NCI-H748 (cell line): ENCODE data around the gene GTF2IRD2.
"Not testable (repeated sequence)": the region's sequence is repeated elsewhere in the genome, so short reads cannot be mapped to it uniquely, and the experiment has no call there.

Experiments
- DNase-seq: peaks from one replicate; lab custom pipeline; 2025; ENCODE audit not compliant: unreplicated experiment; lab: John Stamatoyannopoulos, UW

Gene GTF2IRD2

DNA sequence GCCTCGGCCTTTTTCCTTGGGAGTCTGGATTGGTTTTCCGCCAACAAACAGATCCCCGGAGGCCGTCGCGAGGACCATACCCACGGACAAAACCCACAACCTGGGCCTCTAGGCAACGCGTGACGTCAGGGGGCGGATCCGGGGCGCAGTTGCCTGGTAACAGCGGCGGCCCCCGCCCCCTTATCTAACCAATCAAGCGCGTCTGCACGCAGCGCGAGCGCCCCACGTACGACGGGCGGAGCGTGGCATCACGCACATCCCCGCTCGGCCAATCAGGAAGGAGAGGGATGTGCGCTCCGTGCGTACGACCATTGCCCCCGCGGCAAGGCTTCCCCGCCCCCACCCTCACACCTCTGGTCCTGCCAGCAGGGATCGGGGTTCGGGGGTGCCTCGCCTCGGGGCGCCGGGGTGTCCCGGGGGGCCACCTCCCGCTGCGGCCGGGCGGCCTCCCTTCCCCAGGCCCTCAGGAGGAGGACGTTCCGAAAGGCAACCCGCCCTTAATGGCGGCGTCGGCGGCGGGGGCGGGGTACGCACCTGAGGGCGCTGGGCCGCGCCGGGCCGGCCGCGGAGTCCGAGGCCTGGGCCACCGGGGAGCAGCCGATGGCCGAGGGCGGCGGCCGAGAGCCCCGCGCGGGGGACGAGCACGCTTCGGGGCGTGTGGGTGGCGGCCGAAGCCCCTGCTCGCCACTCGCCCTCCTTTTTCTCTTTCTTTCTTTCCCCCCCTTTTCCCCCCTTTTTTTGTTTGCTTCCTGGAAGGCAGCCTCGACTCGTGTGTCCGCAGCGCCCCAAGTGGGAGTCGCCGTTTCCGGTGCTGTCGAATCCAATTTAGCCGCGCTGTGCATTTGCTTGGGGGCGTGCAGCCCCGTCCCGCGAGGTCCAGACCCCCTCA is at the start of gene GTF2IRD2:
Gene GTF2IRD2, minus strand, starts transcription at position 773 of the 889 bp plus-strand sequence. CDS start 15,227 bp downstream, outside the sequence.
- not testable (repeated sequence) for DNase-seq

DNA sequence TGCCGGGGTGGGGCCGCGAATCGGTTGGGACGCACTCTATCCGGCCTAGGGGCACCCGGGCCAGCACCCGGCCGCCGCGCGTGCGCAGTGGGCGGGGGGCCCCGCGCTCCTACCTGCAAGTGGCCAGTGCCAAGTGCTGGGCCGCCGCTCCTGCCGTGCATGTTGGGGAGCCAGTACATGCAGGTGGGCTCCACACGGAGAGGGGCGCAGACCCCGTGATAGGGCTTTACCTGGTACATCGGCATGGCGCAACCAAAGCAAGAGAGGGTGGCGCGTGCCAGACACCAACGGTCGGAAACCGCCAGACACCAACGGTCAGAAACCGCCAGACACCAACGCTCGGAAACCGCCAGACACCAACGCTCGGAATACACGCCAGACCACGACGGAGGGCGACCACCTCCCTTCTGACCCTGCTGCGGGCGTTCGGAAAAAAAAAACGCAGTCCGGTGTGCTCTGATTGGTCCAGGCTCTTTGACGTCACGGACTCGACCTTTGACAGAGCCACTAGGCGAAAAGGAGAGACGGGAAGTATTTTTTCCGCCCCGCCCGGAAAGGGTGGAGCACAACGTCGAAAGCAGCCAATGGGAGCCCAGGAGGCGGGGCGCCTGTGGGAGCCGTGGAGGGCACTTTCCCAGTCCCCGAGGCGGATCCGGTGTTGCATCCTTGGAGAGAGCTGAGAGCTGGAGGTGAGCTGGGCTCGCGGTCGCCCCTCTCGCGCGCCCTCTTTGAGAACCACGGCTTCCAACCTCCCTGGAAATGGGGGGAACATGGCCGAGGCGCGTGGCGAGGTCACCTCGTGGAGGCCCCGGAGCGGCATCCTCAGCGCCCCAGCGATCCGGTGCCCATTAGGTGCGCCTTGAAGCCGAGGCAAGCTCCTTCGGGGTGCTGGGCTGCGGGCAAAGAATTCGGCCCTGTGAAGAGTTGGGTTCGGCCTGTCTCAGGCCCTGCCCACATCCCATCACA is 39.0 kb upstream of the GTF2IRD2 start:
- DNase-seq = peak; percentile 92

GRCh38 chr7:74889518-74890129 is 38.2 kb upstream of the GTF2IRD2 start:
- DNase-seq = not testable (repeated sequence)

DNA sequence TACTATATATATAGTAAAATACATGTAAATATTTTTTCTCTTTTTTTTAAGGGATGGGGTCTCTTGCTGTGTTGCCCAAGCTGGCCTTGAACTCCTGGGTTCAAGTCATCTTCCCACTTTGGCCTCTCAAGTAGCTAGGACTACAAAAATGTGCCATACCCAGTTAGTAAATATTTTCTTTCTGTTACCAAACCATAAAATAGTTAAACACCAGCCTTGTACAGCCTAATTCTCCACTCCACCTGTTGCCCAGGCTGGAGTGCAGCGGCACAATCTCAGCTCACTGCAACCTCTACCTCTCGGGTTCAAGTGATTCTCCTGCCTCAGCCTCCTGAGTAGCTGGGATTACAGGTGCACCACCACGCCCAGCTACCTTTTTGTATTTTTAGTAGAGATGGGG is 33.9 kb upstream of the GTF2IRD2 start:
- DNase-seq = not testable (repeated sequence)

DNA sequence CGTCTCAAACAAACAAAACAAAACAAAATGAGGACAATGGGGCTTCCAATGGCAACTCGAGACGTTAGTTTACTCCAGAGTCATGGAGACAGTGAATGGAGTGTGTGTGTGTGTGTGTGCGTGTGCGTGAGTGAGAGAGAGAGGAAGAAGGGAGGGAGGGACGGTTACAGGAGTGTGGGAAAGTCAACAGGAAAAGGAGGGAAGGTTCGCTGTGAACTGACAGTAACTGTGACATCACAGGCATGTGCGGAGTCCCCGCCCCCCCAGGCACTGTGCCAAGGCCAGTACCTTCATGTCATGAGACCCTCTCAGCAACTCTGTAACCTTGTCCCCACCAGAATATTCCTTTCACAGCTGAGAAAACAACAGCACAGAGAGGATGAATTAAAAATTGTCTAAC is 30.7 kb upstream of the GTF2IRD2 start:
- not testable (repeated sequence) for DNase-seq

DNA sequence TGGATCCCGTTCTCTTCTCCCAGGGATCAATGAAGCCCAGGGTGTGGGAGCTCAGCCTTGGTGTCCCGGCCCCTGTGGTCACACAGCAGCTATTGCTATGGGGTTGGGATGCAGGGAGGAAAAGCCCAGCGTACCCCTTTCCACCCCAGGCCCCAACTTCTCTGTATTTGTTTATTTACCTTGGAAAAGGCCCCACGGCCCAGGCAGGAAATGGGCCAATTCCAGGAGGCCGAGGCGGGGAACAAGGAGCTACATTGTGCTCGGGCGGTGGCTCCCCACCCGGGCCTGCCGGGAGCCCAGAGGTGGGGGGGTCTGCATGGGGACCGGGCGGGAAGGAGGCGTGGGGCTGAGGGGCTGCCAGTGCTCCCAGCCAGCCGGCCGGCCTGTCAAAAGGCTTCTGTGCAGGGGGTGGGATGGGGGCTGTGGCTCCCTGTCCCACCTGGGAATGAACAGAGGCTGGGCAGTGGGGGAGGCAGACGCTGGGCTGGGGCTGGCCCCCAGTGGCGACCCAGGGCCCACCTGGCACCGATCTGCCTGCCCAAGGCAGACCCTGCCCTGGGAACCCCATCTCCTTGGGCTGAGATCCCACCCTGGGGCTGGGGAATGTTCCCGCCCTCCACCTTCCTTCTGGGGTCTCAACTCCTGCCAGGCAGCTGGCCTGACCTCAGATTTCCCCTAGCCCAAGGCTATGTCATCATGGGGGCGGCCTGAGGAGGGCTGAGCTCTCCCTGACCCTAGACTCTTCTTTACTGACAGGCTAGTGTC is 23.5 kb upstream of the GTF2IRD2 start:
- DNase-seq = not testable (repeated sequence)

- not testable (repeated sequence) for DNase-seq
Measured at GRCh38 chr7:74874104-74874747, 22.8 kb upstream of the GTF2IRD2 start.

GRCh38 chr7:74872542-74872941 is 21.1 kb upstream of the GTF2IRD2 start:
- not testable (repeated sequence) for DNase-seq

- DNase-seq = not testable (repeated sequence)
Measured at GRCh38 chr7:74865777-74866176, 14.4 kb upstream of the GTF2IRD2 start.

GRCh38 chr7:74849853-74850252 is 1.6 kb downstream of the GTF2IRD2 start:
- not testable (repeated sequence) for DNase-seq

DNA sequence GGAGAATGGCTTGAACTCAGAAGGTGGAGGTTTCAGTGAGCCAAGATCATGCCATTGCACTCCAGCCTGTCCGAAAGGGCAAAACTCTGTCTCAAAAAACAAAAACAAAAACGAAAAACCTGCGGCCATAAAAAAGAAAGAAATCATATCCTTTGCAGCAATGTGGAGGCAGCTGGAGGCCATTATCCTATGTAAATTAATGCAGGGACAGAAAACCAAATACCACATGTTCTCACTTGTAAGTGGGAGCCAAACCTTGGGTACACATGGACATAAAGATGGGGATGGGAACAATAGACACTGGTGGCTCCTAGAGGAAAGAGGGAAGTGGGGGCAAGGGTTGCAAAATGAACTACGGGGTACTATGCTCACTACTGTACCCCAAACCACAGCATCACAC is 21.0 kb downstream of the GTF2IRD2 start:
- DNase-seq = not testable (repeated sequence)

GRCh38 chr7:74829959-74830358 is 21.4 kb downstream of the GTF2IRD2 start:
- DNase-seq = not testable (repeated sequence)

- not testable (repeated sequence) for DNase-seq
Measured at GRCh38 chr7:74821259-74821658, 30.1 kb downstream of the GTF2IRD2 start.

DNA sequence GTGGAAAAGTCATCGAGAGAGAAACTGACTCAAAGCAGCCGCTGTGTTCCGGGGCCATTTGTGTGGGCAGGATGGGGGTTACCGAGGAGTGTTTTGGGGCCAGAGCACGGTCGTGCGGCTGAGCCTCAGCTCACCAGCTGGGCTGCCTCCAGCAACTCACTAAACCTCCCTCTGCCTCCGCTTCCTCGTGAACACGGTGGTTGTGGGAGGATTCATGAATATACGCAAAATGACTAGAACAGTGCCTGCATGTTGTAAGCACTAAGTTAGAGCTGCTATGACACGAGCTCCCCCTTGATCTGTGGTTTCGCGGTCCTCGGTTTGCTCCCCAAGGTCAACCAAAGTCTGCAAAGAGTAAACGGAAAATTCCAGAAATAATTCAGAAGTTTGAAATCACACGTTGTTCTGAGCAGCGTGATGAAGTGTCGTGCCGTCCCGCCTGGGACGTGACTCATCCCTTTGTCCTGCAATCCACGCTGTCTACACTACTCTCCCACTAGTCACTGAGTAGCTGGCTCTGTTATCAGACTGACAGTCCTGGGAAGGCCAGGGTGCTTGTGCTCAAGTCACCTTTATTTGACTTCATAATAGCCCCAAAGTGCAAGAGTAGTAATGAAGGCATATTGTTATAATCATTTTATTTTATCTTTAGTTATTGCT is 31.1 kb downstream of the GTF2IRD2 start:
- DNase-seq = not testable (repeated sequence)

DNA sequence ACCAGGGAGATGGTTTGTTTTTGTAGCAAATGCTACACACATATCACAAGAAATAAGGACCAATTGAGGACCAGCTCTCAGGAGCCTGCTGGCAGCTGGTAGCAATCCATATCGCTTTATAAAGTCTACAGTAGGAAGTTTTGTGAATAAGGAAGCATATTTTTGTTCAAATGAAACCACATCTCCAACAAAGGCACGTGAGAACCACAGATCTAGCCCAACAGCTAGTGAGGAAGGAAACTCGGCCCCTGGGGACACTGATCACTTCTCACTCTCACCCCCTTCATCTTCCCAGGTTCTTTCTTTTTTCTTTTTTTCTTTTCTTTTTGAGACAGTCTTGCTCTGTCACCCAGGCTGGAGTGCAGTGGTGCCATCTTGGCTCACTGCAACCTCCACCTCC is 35.5 kb downstream of the GTF2IRD2 start:
- not testable (repeated sequence) for DNase-seq

- DNase-seq = not testable (repeated sequence)
Measured at GRCh38 chr7:74798644-74799043, 52.8 kb downstream of the GTF2IRD2 start.

DNA sequence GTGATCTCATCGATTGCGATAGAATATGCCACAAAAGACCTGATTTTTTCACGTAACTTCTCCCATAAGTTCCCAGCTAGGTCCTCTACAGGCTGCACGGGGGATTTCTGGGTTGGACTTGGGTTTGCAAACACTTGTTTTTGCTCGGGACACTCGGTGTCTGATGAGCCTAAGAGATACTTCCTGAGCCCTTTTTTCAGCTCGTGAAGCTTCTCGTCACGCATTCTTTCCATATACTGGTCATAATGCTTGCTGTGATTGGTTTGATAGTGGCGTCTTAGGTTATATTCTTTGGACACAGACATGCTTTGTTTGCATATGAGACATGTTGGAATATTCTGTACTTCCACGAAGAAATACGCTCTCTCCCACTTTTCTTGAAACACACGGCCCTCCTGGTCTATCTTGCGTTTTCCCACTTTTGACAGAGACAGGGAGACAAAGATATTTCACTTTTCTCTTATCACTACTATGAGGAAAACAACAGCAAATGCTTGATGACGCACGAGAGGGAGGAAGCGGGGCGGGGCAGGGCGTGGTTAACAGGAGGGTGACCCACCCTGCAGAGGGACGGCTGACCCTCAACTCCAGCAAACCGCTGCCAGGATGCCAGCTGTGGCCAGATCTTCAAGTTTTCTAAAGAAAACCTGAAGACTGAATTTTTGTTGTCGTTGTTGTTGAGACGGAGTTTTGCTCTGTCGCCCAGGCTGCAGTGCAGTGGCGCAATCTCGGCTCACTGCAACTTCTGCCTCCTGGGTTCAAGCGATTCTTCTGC is 53.4 kb downstream of the GTF2IRD2 start:
- not testable (repeated sequence) for DNase-seq

DNA sequence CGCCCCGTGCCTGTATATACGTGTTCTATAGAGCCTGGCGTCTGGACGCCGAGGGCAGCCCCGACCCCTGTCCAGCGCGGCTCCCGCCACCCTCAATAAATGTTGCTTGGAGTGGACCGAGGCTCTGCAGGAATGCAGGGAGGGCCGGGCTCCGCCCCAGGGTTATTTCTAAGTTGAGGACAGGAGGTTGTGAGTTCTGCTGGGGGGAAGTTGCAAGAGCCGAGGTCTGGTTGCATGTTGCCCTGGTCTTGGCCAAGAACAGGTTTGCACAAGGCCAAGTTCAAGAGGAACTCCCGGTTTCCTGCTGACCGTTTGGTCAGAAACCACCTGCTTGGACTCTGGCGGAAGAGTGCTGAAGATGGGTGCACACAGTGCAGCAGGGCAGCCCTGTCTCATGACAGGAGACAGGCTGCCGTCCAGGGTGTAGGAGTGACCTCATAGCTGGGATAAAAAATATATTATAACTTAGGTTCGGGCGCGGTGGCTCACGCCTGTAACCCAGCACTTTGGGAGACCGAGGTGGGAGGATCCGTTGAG is 62.1 kb downstream of the GTF2IRD2 start:
- DNase-seq = not testable (repeated sequence)
